ENCODE results near the gene DNAJB4. TPM values are rescaled to one million over a fixed set of nuclear protein-coding genes. Genes with fewer than 3 reads are reported as not detected.

The DNAJB4 gene
- total and polyA plus RNA-seq, 2 of the 13 experiments (the other 11 are each of a cell fraction or from before 2014, with no cell fraction given) = 4.4 to 18.6 TPM

- Histone ChIP-seq H4K20me1 (ENCODE audit: insufficient read depth, low read length) (no peaks in the 10 kb centered on the region), H3K9me3 (ENCODE audit: low read length) (no peaks in the 10 kb centered on the region), H3K36me3 (replicated peaks in 1 of 2; ENCODE audit: control insufficient read depth in 1 of 2, insufficient read depth in 2 of 2, low read length in 2 of 2) (no peaks in the 10 kb centered on the region), H3K79me2 (ENCODE audit: insufficient read depth, low read length) (peaks cover 24% of the 10 kb centered on the region), H3K27me3 (ENCODE audit: control insufficient read depth in 1 of 2, insufficient read depth in 2 of 2, low read length in 2 of 2) (no peaks in the 10 kb centered on the region; a peak in 1 of 5 replicates), H3K9ac (ENCODE audit: insufficient read depth, low read depth, low read length) (no peak overlapping the region), H3K4me2 (ENCODE audit: low read depth, low read length) (peak overlapping the region; percentile 67), H3K27ac (ENCODE audit: extremely low read length, insufficient read depth, low read length) (no peak overlapping the region), H3K4me3 (replicated peaks in 1 of 3; ENCODE audit: insufficient read depth in 1 of 3, low read depth in 2 of 3, low read length in 3 of 3) (peak overlapping the region in 2 of 3 experiments; percentile 20 to 32; a peak in 1 of 6 replicates), H3K4me1 (ENCODE audit: insufficient read depth, low read length) (peaks cover 51% of the 10 kb centered on the region), H2AFZ (ENCODE audit: low read length) (no peak overlapping the region)
- FAIRE-seq (no peak), DNase-seq (ENCODE audit: low spot score) (no peak), ATAC-seq (no peak)
- BruUV-seq (replicated peaks) = no TSS peak
- in situ Hi-C loops (cut with HindIII; ENCODE audit: extremely low pct_ligation_motif_present, low pct_unique_long_range_greater_than_20kb) = no loop called here
- TF ChIP-seq ZNF503 (CRISPR knock-in tag; IDR thresholded peaks at IDR 0.05) (no peak), MAFK (conservative IDR thresholded peaks at IDR 0.05 in 1 of 2, IDR thresholded peaks at IDR 0.05 in 1 of 2; ENCODE audit: low read length in 2 of 2) (0 out of 4 replicates have a peak, but pooled peaks of 1 of the 2 experiments have one; percentile 3)
- POLR2A ChIA-PET = interaction anchor here (1.1 to 5.1 kb wide), 2 partner anchors 38 to 65 kb away, joined by 4 to 56 read pairs; partner anchors contain the start of genes DNAJB4 and FUBP1
- 11% methylated on average over 3 of the region's 3 CpGs for WGBS (ENCODE audit: low lambda C conversion rate)
- CTCF ChIA-PET (ENCODE audit: low intra/inter-chr PET ratio, low total read pairs) = no interaction called here
- intact Hi-C loops (cut with micrococcal nuclease; ENCODE audit: unreplicated experiment) = no loop called here
These were observed 38.7 kb downstream of the DNAJB4 start for GRCh38 chr1:78043436-78043835.

GRCh38 chr1:78044796-78045562 is 40.2 kb downstream of the DNAJB4 start:
- Histone ChIP-seq H3K27me3 (ENCODE audit: control insufficient read depth in 1 of 2, insufficient read depth in 2 of 2, low read length in 2 of 2) (no peaks in the 10 kb centered on the region; a peak in 1 of 5 replicates), H3K9me3 (ENCODE audit: low read length) (no peaks in the 10 kb centered on the region), H4K20me1 (ENCODE audit: insufficient read depth, low read length) (no peaks in the 10 kb centered on the region), H3K4me2 (ENCODE audit: low read depth, low read length) (peak overlapping the region; percentile 88), H2AFZ (ENCODE audit: low read length) (peak overlapping the region; percentile 80), H3K9ac (ENCODE audit: insufficient read depth, low read depth, low read length) (0 out of 2 replicates have a peak overlapping the region, but pooled peaks have one; percentile 80), H3K27ac (ENCODE audit: extremely low read length, insufficient read depth, low read length) (peak overlapping the region; percentile 86), H3K36me3 (replicated peaks in 1 of 2; ENCODE audit: control insufficient read depth in 1 of 2, insufficient read depth in 2 of 2, low read length in 2 of 2) (no peaks in the 10 kb centered on the region), H3K79me2 (ENCODE audit: insufficient read depth, low read length) (peaks cover 37% of the 10 kb centered on the region), H3K4me3 (replicated peaks in 1 of 3; ENCODE audit: insufficient read depth in 1 of 3, low read depth in 2 of 3, low read length in 3 of 3) (peak overlapping the region; percentile 79 to 96 (median 90)), H3K4me1 (ENCODE audit: insufficient read depth, low read length) (peaks cover 62% of the 10 kb centered on the region)
- POLR2A ChIA-PET = interaction anchor here (1.1 to 5.1 kb wide), 3 partner anchors 40 to 66 kb away, joined by 3 to 56 read pairs (median 12); partner anchors contain the start of genes DNAJB4 and FUBP1
- BruUV-seq (replicated peaks) = no TSS peak
- FAIRE-seq (peak; percentile 37), DNase-seq (ENCODE audit: low spot score) (no peak), ATAC-seq (peak; percentile 40)
- intact Hi-C loops (cut with micrococcal nuclease; ENCODE audit: unreplicated experiment) = loop anchor here (1.0 to 5.0 kb wide), 3 partner anchors 40 to 67 kb away; partner anchors contain the start of genes DNAJB4 and FUBP1
- CTCF ChIA-PET (ENCODE audit: low intra/inter-chr PET ratio, low total read pairs) = no interaction called here
- in situ Hi-C loops (cut with HindIII; ENCODE audit: extremely low pct_ligation_motif_present, low pct_unique_long_range_greater_than_20kb) = no loop called here
- WGBS (ENCODE audit: low lambda C conversion rate) = 9% methylated on average over 14 of the region's 14 CpGs
- TF ChIP-seq CBX2 (IDR thresholded peaks at IDR 0.05; ENCODE audit: low read depth, low read length) = 0 out of 2 replicates have a peak, but pooled peaks have one; percentile 37
- no peak for TF ChIP-seq CBX2 (CRISPR knock-in tag; IDR thresholded peaks at IDR 0.05; ENCODE audit: low read depth)
- no peak for TF ChIP-seq ZNF746 (CRISPR knock-in tag; IDR thresholded peaks at IDR 0.05)
- TF ChIP-seq DMTF1 (CRISPR knock-in tag; IDR thresholded peaks at IDR 0.05) = no peak
- no peak for TF ChIP-seq ZNF589 (CRISPR knock-in tag; conservative IDR thresholded peaks at IDR 0.05)
- no peak for TF ChIP-seq ZMYM3 (CRISPR knock-in tag; IDR thresholded peaks at IDR 0.05)
- TF ChIP-seq ZBTB21 (CRISPR knock-in tag; IDR thresholded peaks at IDR 0.05) = no peak
- peak; percentile 78 to 81 for TF ChIP-seq MAFK (conservative IDR thresholded peaks at IDR 0.05 in 1 of 2, IDR thresholded peaks at IDR 0.05 in 1 of 2; ENCODE audit: low read length in 2 of 2)
- TF ChIP-seq PBX2 (CRISPR knock-in tag; IDR thresholded peaks at IDR 0.05) = no peak
- no peak for TF ChIP-seq MEF2D (CRISPR knock-in tag; IDR thresholded peaks at IDR 0.05)
